ENCODE results near the gene POLR1C.

The POLR1C gene

GRCh38 chr6:43490523-43490939 is 26.4 kb upstream of the POLR1C start:
- no peak overlapping the region for H3K4me3 ChIP-seq (ENCODE audit: low read depth in 1 of 2, low read length in 2 of 2)
- no peak for TF ChIP-seq EZH2 (IDR thresholded peaks at IDR 0.05; ENCODE audit: borderline replicate concordance, low read depth, low read length, severe bottlenecking)
- no peak for TF ChIP-seq CTCF (IDR thresholded peaks at IDR 0.05; ENCODE audit: borderline replicate concordance, extremely low read depth, low read length, poor library complexity, severe bottlenecking)
- no peak overlapping the region for H3K27ac ChIP-seq (ENCODE audit: low read length)
- no peak overlapping the region for H2AFZ ChIP-seq (ENCODE audit: low read depth, low read length)
- peaks cover 11% of the 10 kb centered on the region for H3K36me3 ChIP-seq (ENCODE audit: insufficient read depth, low read length)
- no peak for ATAC-seq (ENCODE audit: insufficient read depth, low read depth)
- DNase-seq = no peak
- H3K9ac ChIP-seq (ENCODE audit: low read depth, low read length) = no peak overlapping the region
- no peaks in the 10 kb centered on the region for H3K4me1 ChIP-seq (ENCODE audit: insufficient read depth, low read length)
- H3K79me2 ChIP-seq (ENCODE audit: insufficient read depth, low read length) = peaks cover 25% of the 10 kb centered on the region
- no peaks in the 10 kb centered on the region for H3K9me3 ChIP-seq (ENCODE audit: insufficient read depth, low read length, severe bottlenecking)
- H4K20me1 ChIP-seq (ENCODE audit: insufficient read depth, low read length) = peaks cover 26% of the 10 kb centered on the region
- H3K4me2 ChIP-seq (ENCODE audit: insufficient read depth, low read length) = no peak overlapping the region
- no peaks in the 10 kb centered on the region for H3K27me3 ChIP-seq (ENCODE audit: insufficient read depth, low read length, poor library complexity)

- H3K9me3 ChIP-seq (ENCODE audit: insufficient read depth, low read length, severe bottlenecking) = no peaks in the 10 kb centered on the region
- no peak overlapping the region for H3K27ac ChIP-seq (ENCODE audit: low read length)
- no peak overlapping the region for H3K4me3 ChIP-seq (ENCODE audit: low read depth in 1 of 2, low read length in 2 of 2)
- H3K9ac ChIP-seq (ENCODE audit: low read depth, low read length) = no peak overlapping the region
- no peak for TF ChIP-seq EZH2 (IDR thresholded peaks at IDR 0.05; ENCODE audit: borderline replicate concordance, low read depth, low read length, severe bottlenecking)
- TF ChIP-seq CTCF (IDR thresholded peaks at IDR 0.05; ENCODE audit: borderline replicate concordance, extremely low read depth, low read length, poor library complexity, severe bottlenecking) = no peak
- ATAC-seq (ENCODE audit: insufficient read depth, low read depth) = no peak
- H4K20me1 ChIP-seq (ENCODE audit: insufficient read depth, low read length) = peaks cover 31% of the 10 kb centered on the region
- H3K36me3 ChIP-seq (ENCODE audit: insufficient read depth, low read length) = peaks cover 11% of the 10 kb centered on the region
- H3K27me3 ChIP-seq (ENCODE audit: insufficient read depth, low read length, poor library complexity) = no peaks in the 10 kb centered on the region
- no peak for DNase-seq
- H3K4me2 ChIP-seq (ENCODE audit: insufficient read depth, low read length) = no peak overlapping the region
- H2AFZ ChIP-seq (ENCODE audit: low read depth, low read length) = no peak overlapping the region
- H3K79me2 ChIP-seq (ENCODE audit: insufficient read depth, low read length) = peaks cover 20% of the 10 kb centered on the region
- H3K4me1 ChIP-seq (ENCODE audit: insufficient read depth, low read length) = no peaks in the 10 kb centered on the region
Measured at GRCh38 chr6:43491750-43492661, 24.9 kb upstream of the POLR1C start.

- peaks cover 17% of the 10 kb centered on the region for H3K36me3 ChIP-seq (ENCODE audit: insufficient read depth, low read length)
- ATAC-seq (ENCODE audit: insufficient read depth, low read depth) = no peak
- no peak overlapping the region for H3K9ac ChIP-seq (ENCODE audit: low read depth, low read length)
- no peaks in the 10 kb centered on the region for H3K27me3 ChIP-seq (ENCODE audit: insufficient read depth, low read length, poor library complexity)
- no peak overlapping the region for H3K27ac ChIP-seq (ENCODE audit: low read length)
- H2AFZ ChIP-seq (ENCODE audit: low read depth, low read length) = no peak overlapping the region
- H3K79me2 ChIP-seq (ENCODE audit: insufficient read depth, low read length) = peaks cover 17% of the 10 kb centered on the region
- TF ChIP-seq EZH2 (IDR thresholded peaks at IDR 0.05; ENCODE audit: borderline replicate concordance, low read depth, low read length, severe bottlenecking) (no peak), CTCF (IDR thresholded peaks at IDR 0.05; ENCODE audit: borderline replicate concordance, extremely low read depth, low read length, poor library complexity, severe bottlenecking) (no peak)
- H3K4me1 ChIP-seq (ENCODE audit: insufficient read depth, low read length) = no peaks in the 10 kb centered on the region
- H3K9me3 ChIP-seq (ENCODE audit: insufficient read depth, low read length, severe bottlenecking) = no peaks in the 10 kb centered on the region
- H3K4me2 ChIP-seq (ENCODE audit: insufficient read depth, low read length) = no peak overlapping the region
- no peak for DNase-seq
- H4K20me1 ChIP-seq (ENCODE audit: insufficient read depth, low read length) = peaks cover 29% of the 10 kb centered on the region
- no peak overlapping the region for H3K4me3 ChIP-seq (ENCODE audit: low read depth in 1 of 2, low read length in 2 of 2)
Measured at GRCh38 chr6:43492673-43493072, 24.2 kb upstream of the POLR1C start.
